Endodermal cell (in vitro differentiated cells): ENCODE measurements around the gene IL21R. TPM values are rescaled to one million over a fixed set of nuclear protein-coding genes. Genes with fewer than 3 reads are reported as not detected.

Experiments used
- DNase-seq: peaks from one replicate; pipeline ENCODE4 v3.0.0-alpha.2; 2017
- H3K27ac ChIP-seq: 2 replicates; pipeline ENCODE4 v1.5.1; 2013; ENCODE audit warnings: mild to moderate bottlenecking, low read depth, low read length, moderate library complexity
- H3K27me3 ChIP-seq: 2 replicates; pipeline ENCODE4 v1.6.1; 2013; ENCODE audit warnings: mild to moderate bottlenecking, low read length, moderate library complexity; ENCODE audit not compliant: insufficient read depth, control insufficient read depth, poor library complexity, severe bottlenecking
- H3K36me3 ChIP-seq: 2 replicates; pipeline ENCODE4 v1.7.0; 2013; ENCODE audit warnings: mild to moderate bottlenecking, low read length, moderate library complexity; ENCODE audit not compliant: control insufficient read depth, insufficient read depth
- H3K4me1 ChIP-seq: one replicate; pipeline ENCODE4 v1.7.0; 2013; ENCODE audit warnings: low read length; ENCODE audit not compliant: control insufficient read depth, insufficient read depth
- H3K4me3 ChIP-seq: 2 replicates; pipeline ENCODE4 v1.5.1; 2013; ENCODE audit warnings: mild to moderate bottlenecking, low read length, moderate library complexity
- H3K9ac ChIP-seq: 2 replicates; pipeline ENCODE4 v1.6.1; 2013; ENCODE audit warnings: mild to moderate bottlenecking, low read length, moderate library complexity; ENCODE audit not compliant: poor library complexity, severe bottlenecking; ENCODE audit errors: extremely low read depth
- H3K9me3 ChIP-seq: 2 replicates; pipeline ENCODE4 v1.6.1; 2013; ENCODE audit warnings: mild to moderate bottlenecking, low read length, moderate library complexity; ENCODE audit not compliant: control insufficient read depth
- H3K27ac Mint-ChIP-seq: 2 replicates; pipeline ENCODE4 v1.8.0; 2020; ENCODE audit warnings: mixed read lengths
- H3K27me3 Mint-ChIP-seq: 2 replicates; pipeline ENCODE4 v1.8.0; 2021; ENCODE audit warnings: mild to moderate bottlenecking, mixed read lengths; ENCODE audit not compliant: insufficient read depth
- H3K36me3 Mint-ChIP-seq: 2 replicates; pipeline ENCODE4 v1.8.0; 2020; ENCODE audit warnings: low read depth, mixed read lengths
- H3K4me1 Mint-ChIP-seq: 2 replicates; pipeline ENCODE4 v1.8.0; 2020; ENCODE audit warnings: mixed read lengths
- H3K4me3 Mint-ChIP-seq: 2 replicates; pipeline ENCODE4 v1.8.0; 2020; ENCODE audit warnings: mild to moderate bottlenecking, moderate library complexity, mixed read lengths
- H3K9me3 Mint-ChIP-seq: 2 replicates; pipeline ENCODE4 v1.8.0; 2020; ENCODE audit warnings: mild to moderate bottlenecking, mixed read lengths
- CTCF ChIP-seq: fragments of 200-600 bp; sonication (generic); conservative IDR thresholded peaks from 2 replicates; pipeline ENCODE4 v1.5.0; 2021; ENCODE audit warnings: antibody characterized with exemption, mild to moderate bottlenecking
- WGBS, 2 experiments: methylation state at CpG; one replicate each; pipeline versions ENCODE4 v1.1.5 to v1.1.7; 2013; ENCODE audit warnings: missing lambda C conversion rate in 2 of 2, mixed read lengths in 1 of 2; ENCODE audit not compliant: insufficient coverage in 1 of 2, insufficient read length in 1 of 2; 5-methylcytosine and 5-hydroxymethylcytosine counted together
- total RNA-seq, 2 donors: library from RNA; stranded (reverse); fragmentation: NEBNext Ultra II Directional in 1 of 2; extraction: Animal tissue kit (Norgen Biotek cat#: 25700) in 1 of 2; gene quantifications; 2 replicates in 1 of 2; 3 replicates in 1 of 2; pipeline ENCODE4 v1.2.1, GENCODE V29; 2021

Gene IL21R
- total RNA-seq, 2 donors from 2014 or later, result 0.18 TPM; not detected in 1

- no peak overlapping the region for H3K4me3 Mint-ChIP-seq
- Histone ChIP-seq H3K9ac (no peak overlapping the region), H3K27me3 (no peaks in the 10 kb centered on the region), H3K27ac (no peak overlapping the region), H3K9me3 (peaks cover 21% of the 10 kb centered on the region), H3K4me3 (no peak overlapping the region), H3K36me3 (no peaks in the 10 kb centered on the region), H3K4me1 (no peaks in the 10 kb centered on the region)
- WGBS, 2 experiments, result 62 to 76% methylated on average over 3 to 7 of the region's 7 CpGs
- H3K27ac Mint-ChIP-seq, result no peak overlapping the region
- H3K9me3 Mint-ChIP-seq, result peaks cover 19% of the 10 kb centered on the region
- no peak for DNase-seq
- H3K27me3 Mint-ChIP-seq, result peaks cover 1% of the 10 kb centered on the region
- H3K4me1 Mint-ChIP-seq, result no peaks in the 10 kb centered on the region
- no peak for TF ChIP-seq CTCF
- no peaks in the 10 kb centered on the region for H3K36me3 Mint-ChIP-seq
Observed at GRCh38 chr16:27426423-27427408, 24.7 kb downstream of the IL21R start.

- peaks cover 13% of the 10 kb centered on the region for H3K9me3 ChIP-seq
- H3K4me1 ChIP-seq, result no peaks in the 10 kb centered on the region
- Mint-ChIP-seq H3K36me3 (no peaks in the 10 kb centered on the region), H3K27me3 (peaks cover 1% of the 10 kb centered on the region), H3K27ac (no peak overlapping the region), H3K4me1 (no peaks in the 10 kb centered on the region), H3K4me3 (no peak overlapping the region), H3K9me3 (peaks cover 10% of the 10 kb centered on the region)
- TF ChIP-seq CTCF, result no peak
- no peak overlapping the region for H3K27ac ChIP-seq
- H3K27me3 ChIP-seq, result no peaks in the 10 kb centered on the region
- no peaks in the 10 kb centered on the region for H3K36me3 ChIP-seq
- no peak overlapping the region for H3K9ac ChIP-seq
- DNase-seq, result no peak
- H3K4me3 ChIP-seq, result no peak overlapping the region
- WGBS, 2 experiments, result 88 to 99% methylated on average over 4 of the region's 5 CpGs
Observed at GRCh38 chr16:27427538-27427937, 25.6 kb downstream of the IL21R start.

- H3K27ac ChIP-seq, result no peak overlapping the region
Observed at GRCh38 chr16:27428026-27428785, 26.2 kb downstream of the IL21R start.

More at GRCh38 chr16:27428026-27428785, 26.2 kb downstream of the IL21R start:
- Mint-ChIP-seq H3K27ac (no peak overlapping the region), H3K27me3 (peaks cover 1% of the 10 kb centered on the region), H3K36me3 (no peaks in the 10 kb centered on the region), H3K4me3 (no peak overlapping the region), H3K9me3 (peaks cover 8% of the 10 kb centered on the region), H3K4me1 (no peaks in the 10 kb centered on the region)
- no peaks in the 10 kb centered on the region for H3K27me3 ChIP-seq
- no peaks in the 10 kb centered on the region for H3K4me1 ChIP-seq
- H3K9me3 ChIP-seq, result peaks cover 6% of the 10 kb centered on the region
- no peak overlapping the region for H3K4me3 ChIP-seq
- WGBS, 2 experiments, result 94 to 95% methylated on average over 2 to 4 of the region's 4 CpGs
- no peak for DNase-seq
- no peak overlapping the region for H3K9ac ChIP-seq
- TF ChIP-seq CTCF, result peak; percentile 36
- H3K36me3 ChIP-seq, result no peaks in the 10 kb centered on the region
